Measurements from ENCODE around the gene RHCE.
A peak's percentile ranks its signal among the peaks of the same experiment; 100 is the strongest.
"Not testable (repeated sequence)": the region's sequence is repeated elsewhere in the genome, so short reads cannot be mapped to it uniquely, and the experiment has no call there.

The RHCE gene

DNA sequence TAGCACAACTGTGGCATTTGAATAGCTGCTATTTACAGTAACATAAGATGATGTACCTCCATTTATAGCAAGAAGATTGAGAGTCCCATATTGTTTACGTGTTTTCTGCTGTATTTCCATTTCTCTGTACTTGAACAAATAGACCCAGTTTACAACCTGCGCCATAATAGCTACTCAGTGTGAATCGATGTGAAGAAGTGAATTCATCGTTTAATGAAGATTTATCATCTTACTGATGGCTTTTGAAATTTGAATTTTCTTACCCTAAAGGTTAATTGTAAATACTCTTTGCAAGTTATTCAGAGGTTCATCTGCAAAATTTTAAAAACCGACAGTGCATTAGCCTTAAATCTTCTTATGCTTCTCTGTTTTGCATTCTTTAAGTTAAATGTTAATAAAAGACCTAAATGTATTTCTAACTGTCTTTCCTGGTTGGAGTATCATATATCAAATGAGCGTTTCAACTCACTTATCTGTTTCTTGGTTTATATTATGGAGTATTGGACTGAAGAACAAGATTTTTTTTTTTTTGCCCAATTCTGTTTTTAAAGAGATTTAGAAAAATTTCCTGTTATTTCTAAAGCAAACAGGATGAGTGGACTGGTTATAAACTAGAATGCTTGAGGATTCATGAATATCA is 12.2 kb upstream of the RHCE start:
- no peak for DNase-seq (ENCODE audit: low read depth in 2 of 2)

DNA sequence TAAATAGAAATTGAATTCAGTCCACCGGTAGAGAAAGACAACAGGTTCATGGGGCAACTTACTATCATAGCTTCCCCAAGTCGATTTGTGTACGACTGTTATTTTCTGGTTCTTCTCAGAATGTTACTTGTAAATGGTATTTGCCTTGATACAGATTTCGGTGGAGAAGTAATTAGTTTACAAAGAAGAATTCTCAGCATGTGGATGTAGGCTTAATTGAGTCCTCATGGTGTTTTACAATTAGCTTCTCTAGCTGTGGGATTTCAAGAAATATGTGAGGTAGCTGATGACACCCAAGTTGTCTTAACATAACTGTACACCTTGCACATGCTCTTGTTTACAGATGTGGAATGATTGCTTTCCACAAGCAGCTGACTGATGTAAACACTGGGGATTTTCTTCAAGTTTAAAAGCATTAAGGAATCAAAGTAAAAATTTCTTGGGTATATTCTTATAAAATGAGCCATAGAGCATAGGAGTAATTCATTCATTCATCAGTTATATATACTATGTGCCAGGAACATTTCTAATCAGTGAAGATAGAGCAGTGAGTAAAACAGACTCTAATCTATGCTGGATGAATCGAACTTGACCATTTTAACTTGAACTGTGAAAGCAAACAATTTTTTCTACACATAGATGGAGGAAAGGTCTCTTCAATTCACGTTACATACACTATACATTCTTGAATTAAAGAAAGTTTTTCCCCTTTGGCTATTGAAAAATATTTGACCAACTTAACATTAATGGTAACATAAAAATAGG is 11.5 kb upstream of the RHCE start:
- DNase-seq (ENCODE audit: low read depth in 2 of 2) = no peak

DNA sequence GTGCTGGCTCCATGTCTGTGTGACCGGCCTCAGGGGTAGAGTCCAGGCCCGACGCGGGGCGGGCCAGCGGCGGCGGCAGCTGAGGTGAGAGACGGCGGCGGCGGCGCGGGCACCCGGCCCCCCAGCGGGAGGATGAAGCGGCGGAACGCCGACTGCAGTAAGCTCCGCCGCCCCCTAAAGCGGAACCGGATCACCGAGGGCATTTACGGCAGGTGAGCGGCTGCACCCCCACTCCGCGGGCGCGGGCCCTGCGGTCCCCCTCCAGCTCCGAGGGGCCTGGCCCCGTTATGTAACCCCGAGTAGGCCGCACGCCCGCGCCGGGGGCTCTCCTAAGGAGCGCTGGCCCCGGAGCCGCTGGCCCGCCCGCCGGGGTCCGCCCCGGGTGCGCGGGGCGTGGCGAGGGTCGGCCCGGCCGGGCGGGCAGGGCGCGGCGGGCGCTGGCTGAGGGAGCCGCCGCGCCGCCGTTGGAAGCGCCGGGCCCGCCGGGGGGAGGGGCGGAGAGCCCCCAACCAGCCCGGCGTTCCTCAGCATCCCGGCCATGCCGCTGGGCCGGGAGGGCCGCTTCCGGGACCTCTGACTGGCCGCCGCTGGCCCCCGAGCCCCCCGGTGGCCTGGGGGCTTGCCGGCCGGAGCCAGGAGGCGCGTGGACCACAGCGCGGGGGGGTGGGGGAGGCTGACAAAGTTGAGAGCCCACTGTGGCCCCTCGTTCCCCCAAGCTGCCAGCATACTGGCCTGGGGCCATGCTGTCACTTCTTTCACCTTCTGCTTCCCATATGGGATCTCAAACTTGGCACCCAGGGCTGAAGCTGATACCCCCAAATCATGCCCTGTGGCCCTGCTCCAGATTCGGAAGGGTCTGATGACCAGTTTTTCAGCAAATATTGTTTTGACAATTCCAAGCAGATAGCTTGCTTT is 10.6 kb upstream of the RHCE start:
- DNase-seq (ENCODE audit: low read depth in 2 of 2) = peak in 1 of 2 donors; percentile 57

DNA sequence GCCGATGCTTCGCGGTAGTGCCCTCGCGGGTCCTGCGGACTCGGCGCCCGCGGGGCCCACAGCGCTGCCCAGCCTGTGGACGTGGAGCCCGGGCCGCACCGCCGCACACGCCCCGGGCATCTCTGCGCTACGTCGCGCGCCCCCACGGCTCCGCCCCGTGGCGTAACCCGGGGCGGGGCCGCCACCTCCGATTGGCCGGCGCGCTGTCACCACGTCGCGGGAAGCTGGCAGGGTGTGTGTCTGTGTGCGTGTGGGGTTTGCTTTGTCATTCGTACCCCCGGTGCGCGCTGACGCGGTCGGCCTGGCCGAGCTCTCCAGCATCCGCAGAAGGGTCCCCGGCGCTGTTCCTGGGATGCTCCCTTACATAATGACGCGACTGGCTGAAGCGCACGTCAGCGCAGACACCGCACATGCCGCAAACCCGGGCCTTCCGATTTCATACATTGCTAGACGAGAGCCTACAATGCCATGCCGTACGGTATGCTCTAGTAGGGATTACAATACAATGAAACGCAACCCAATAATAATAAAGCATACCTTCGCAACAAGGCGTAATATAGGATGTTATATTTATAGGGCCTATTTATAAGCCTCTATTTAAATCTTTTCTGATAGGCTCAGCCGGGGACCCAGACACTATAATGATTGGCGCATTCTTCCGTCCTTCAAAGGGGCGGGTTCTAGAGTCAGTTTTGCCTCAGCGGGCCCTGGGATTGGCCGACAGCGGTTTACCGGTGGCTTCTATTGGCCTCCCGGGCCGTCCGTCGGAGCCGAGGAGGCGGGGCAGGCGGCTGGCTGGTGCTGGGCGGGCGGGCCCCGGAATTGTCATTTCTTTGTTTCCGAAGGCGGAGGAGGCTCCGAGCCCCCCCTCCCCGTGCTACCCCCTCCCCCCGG is 9.7 kb upstream of the RHCE start, which contains the start of gene MACO1:
MACO1 (plus strand) TSS at position 825 of the 894 bp plus-strand sequence. CDS start 202 bp downstream, outside the sequence.
- peak; percentile 94 for DNase-seq (ENCODE audit: low read depth in 2 of 2)

DNA sequence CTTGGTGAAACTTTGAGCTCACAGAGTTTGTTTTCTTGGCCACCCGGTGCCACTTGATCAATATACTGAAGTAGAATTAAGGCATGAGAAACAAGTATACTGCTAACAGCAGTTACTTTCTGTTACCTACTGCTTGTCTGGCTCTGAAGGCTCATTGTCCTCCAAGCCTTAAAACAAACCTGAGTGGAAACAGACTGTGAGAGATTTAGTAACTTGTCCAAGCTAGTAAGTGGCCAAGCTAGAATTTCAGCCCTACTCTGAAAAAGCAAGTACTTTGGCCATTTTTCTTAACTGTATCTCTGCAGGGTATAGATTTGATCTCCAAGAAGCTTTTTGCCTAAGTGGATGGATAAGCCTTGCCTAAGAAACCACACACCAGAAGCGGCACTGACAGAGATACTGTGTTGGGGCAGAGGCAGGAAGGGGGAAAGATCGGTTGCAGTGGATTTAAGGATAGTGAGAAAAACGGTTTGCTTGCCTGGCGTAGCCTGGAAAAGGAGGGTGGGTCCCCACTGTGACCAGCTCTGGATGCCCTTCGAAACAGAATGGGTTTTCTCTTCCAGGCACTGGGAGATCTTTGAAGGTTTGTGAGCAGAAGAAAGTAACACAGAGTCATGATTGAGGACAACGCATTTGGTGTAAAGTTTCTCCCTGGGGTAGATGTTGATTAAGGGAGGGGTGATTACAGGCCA is 8.0 kb upstream of the RHCE start:
- DNase-seq (ENCODE audit: low read depth in 2 of 2) = no peak

DNA sequence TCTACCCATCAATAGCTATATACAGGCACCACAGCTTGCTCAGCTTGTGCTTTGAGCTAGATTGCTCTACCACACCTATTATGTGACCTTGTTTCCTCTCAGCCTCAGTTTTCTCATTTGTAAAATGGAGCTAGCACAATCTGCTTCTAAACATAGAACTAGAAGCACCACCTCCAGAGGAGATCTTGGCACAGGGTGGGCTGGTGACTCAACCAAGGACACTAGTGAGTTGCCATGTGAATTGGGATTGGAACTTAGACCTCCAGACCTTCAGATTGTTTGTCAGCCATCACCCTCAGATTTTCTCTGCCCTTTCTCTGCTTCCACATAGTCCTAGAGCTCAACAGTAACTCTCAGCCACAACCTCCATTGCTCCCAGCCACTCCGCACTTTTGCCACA is 7.1 kb upstream of the RHCE start:
- no peak for DNase-seq (ENCODE audit: low read depth in 2 of 2)

DNA sequence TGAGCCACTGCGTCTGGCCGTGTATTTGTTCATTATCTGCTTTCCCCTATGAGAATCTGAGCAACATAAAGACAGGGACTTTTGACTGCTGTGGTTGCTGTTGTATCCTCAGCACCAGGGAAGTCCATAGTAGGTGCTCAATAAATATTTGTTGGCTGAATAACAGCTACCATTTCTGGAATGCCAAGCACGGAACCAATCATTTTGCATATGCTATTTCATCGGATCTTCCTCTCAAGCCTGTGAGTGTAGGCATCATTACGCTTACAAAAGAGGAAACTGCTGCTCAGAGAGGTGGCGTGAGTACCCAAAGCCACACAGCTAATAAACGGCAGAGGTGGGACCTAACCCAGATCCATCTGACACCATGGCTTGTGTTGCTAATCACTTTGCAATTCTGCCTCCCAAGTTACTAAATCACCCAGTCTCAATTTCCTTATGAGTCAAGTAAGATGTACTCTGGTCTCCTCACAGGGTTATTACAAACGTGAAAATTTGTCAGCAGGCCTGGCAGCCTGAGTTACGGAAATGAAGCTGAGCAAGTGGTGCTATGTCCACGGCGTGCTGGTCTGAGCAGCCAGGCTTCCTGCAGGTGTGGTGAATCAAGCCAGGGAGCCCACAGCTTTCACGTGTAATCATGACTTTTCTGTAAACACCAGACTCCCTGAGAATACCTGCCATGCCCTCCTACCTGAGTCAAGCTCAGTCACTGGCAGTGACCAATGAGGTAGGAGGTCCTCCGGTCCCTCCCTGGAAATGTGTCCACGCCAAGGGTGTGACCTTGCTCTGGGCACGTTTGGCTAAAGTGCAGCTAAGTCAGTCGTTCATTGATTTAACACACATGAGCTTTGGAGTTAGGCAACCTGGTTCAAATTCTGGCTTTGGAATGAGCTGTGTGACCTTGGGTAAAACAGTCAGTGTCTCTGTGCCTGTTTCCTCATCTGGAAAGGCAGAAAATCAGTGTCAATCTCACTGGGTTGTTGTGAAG is 4.8 kb upstream of the RHCE start:
- DNase-seq (ENCODE audit: low read depth in 2 of 2) = no peak

DNA sequence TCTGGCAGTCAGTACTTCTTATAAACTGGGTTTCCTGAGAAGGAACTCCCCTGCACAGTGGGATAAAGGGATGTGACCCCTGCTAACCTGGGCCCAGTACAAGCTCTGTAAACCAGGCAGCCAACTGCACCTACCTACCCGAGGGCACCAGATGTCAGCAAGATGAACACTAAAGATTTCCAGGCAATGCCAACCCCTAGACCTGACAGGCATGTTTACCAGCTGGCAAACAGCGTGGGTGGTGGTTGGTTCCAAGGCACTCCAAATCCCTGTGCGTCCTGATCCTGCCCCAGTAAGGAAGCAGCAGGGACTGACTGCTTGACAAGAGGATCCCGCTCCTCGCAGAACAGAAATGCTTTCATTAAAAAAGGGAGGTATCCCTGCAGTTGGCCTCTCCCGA is 2.6 kb upstream of the RHCE start:
- DNase-seq (ENCODE audit: low read depth in 2 of 2) = not testable (repeated sequence)

DNA sequence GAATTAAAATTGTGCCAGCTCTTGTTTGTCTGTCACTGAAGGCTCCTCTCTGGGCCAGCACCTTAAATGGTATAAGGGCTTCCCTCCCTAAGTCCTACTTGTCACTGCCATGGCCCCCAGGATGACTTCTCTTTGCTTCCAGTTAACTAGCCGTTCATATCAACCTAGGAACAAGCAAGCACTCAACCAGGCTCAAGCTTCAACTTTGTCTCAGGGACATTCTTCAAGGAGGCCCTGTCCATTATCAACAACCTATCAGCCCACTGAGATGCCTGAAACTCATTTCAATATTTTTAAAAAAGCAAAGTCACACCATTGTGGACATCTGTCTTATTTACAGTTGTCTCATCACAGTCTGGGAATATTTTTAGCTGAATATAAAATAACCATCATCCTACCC is 1.3 kb downstream of the RHCE start:
- not testable (repeated sequence) for DNase-seq (ENCODE audit: low read depth in 2 of 2)

DNA sequence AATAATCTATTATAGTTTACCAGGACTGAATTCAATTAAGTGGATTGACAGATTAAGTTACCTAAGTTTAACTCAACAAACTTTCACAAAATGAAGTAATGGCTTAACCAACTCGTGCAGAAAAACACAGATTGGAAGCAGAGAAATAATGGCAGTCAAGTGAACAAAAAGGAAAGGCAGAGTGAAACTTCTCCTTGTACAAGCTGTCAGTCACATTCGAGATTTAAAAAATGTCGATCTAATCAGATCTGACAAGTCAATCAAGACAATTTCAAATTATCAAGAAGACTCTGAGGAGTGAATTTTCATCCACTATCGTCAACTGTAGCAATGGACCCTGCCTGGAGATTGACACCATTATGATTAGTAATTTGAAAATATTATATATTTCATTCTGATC is 3.3 kb downstream of the RHCE start:
- not testable (repeated sequence) for DNase-seq (ENCODE audit: low read depth in 2 of 2)

DNA sequence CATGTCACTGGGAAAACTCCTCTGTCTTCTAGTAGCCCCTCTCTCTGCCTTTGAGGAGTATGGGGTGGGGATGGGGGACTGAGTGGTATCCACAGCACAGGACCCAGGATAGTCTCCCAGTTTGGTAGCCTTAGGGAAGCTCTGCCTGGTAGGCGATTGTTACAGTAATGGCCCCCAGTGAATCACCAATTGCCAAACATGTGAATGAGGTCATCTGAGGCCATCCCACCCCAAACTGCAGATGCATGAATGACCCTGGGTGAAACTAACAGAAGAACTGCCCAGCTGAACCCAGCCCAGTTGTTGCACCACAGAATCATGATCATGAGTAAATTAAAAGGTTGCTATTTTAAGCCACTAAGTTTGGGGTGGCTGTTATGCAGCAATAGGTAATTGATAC is 6.0 kb downstream of the RHCE start:
- not testable (repeated sequence) for DNase-seq (ENCODE audit: low read depth in 2 of 2)

DNA sequence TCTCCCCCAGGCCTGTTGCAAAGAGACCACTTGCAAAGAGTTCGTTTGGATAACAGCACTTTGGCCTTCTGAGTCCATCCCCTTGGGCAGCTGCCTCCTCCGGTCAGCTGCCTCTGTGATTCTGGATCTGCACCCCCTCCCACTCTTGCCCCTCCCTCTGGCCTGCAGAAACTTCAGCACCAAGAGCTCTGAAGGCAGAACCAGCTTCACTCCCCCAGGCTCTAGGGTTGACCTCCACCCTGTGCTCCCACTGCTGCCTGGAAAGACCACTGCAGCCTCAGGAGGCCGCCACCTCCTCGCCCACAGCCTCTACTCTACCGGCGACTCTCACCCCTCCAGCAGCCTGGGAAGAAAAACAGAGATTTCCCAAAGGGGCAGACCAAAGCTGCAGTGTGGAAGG is 6.5 kb downstream of the RHCE start:
- not testable (repeated sequence) for DNase-seq (ENCODE audit: low read depth in 2 of 2)

DNA sequence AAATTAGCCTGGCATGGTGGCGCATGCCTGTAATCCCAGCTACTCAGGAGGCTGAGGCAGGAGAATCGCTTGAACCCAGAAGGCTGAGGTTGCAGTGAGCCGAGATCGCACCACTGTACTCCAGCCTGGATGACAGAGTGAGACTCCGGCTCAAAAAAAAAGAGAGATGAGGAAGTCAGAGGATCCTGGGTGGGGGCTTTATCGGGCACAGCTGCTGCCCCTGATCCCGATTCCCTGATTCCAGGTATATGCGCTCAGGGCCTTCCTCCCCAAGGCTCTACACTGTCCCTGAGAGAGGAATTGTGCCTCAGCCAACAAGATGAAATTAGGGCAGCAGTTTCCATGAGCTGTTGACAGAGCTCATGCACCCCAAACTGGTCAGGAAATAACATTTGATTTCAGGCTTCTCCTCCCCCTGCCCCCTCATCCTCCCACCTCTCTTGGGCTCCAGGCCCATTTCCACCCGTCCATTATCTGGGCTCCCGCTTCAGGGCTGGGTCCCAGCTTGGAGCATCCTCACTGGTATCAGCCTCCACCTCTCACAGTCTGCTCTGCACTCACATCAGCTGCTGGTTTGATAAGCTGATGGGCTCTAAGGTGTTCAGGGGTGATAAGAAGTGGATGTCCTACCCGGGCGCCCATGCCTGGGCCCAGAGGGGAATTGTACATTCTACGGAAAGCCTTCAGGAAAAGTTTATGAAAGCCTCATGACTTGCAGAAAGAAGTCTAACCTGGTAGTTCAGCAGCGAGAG is 7.6 kb downstream of the RHCE start:
- DNase-seq (ENCODE audit: low read depth in 2 of 2) = not testable (repeated sequence)

DNA sequence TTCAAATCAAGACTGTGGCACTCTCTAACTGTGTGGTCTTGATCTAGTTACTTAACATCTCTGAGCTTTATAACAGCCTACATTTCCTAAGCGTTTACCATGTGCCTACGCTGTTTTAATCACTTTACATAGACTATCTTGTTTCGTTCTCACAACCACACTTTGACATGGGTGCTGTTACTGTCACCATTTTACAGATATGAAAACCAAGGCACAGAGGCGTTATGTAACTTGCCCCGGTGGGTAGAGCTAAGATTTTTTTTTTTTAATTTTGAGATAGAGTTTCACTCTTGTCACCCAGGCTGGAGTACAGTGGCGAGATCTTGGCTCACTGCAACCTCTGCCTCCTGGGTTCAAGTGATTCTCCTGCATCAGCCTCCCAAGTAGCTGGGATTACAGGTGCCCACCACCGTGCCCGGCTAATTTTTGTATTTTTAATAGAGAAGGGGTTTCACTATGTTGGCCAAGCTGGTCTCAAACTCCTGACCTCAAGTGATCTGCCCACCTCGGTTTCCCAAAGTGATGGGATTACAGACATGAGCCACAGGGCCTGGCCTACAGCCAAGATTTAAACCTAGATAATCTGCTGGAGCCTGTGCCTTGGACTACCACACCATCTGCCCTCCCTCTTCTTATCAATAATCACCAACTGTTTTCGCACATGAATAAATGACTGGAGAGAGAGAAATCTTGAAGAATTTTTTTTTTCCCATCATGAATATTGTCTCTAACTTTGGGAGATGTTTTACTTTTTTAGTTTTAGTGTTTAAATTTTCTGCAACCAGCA is 10.8 kb downstream of the RHCE start:
- not testable (repeated sequence) for DNase-seq (ENCODE audit: low read depth in 2 of 2)

DNA sequence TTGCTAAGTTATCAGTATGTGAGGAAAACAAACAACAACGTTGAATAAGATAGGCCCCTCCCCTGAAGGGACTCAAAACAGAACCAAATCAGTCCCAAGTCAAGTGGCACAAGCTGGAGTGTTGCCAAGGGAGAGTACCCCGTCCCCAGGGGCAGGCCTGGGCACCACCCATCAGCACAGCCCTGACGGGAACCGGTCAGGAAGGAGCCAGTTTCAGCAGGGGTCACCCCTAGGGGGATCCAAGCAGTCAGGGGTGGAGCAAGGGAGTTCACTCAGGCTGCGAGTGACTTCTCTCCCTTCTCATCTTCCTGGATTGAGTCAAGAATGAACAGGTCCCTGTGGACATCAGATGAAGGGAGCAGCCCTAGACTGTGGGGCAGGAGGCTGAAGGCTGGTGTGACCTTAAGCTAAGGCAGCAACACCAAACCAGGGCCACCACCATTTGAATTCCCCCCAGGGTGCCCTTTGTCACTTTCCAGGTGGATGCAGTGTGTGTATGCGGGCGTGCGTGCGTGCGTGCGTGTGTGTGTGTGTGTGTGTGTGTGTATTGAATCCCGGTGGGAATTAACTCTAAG is 14.8 kb downstream of the RHCE start:
- not testable (repeated sequence) for DNase-seq (ENCODE audit: low read depth in 2 of 2)

DNA sequence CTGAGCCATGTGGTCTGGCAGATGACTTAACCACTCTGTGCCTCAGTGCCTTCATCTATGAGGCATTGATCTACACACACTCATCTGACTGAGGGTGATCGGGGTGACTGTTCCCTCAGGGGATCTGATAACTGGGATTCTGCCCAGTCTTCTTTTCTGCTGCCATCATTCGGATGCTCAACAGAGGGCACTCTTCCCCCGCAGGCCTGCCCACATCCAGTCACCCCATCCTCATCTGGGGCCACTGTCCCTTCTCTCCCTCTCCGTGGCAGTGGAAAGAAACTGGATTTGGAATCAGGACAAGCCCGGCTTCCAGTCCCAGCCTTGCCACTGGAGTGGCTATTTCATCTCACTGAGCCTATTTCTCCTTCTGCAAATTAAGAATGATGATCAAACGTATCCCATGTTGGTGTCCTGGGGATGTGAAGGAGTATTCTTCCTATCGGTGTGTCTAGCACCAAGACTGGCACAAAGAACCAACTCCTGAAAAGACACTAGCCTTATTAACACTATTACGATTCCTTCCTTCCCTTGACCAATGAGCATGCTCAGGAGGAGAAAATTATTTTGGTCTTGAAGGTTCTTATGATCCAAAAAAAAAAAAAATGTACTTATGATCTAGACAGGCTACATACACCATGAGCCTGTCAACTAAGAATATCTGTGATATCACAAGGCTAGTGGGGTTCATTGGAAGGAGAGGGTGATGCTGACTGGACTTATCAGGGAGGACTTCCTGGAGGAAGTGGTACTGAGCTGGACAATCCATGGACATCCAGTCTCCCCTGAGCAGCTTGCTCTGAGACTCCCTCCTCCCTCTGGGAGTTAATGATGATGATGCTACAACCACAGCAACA is 17.4 kb downstream of the RHCE start:
- DNase-seq (ENCODE audit: low read depth in 2 of 2) = not testable (repeated sequence)
